Stimulated activated CD4-positive, alpha-beta T cell treated with anti-CD3 and anti-CD28 coated beads, Interleukin-12 subunit alpha, Interleukin-12 subunit beta, amount 100 ng/mL, for 48 hours (primary cell): ENCODE data around the gene PPP1R9A.

Source experiments
- DNase-seq, 3 donors: peaks; one replicate each; pipeline ENCODE4 v3.0.0-alpha.2; 2020; ENCODE audit warnings: low read depth in 2 of 3, low spot score in 1 of 3

The PPP1R9A gene

DNA sequence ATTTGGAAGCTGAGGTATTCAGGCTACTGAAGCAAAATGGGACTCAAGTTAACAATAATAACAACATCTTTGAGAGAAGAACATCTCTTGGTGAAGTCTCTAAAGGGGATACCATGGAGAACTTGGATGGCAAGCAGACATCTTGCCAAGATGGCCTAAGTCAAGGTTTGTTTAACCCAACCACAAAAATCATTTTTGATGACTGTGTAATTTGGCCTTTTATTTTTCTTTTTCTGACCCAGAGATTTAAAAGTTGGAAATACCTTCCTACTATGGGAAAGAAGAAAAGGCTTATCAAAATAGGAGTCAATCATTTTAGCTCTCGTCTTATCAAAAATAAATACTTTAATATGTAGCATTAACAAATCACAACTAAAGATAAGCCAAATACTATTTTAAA lies 344.6 kb downstream of the PPP1R9A start:
- DNase-seq = no peak

DNA sequence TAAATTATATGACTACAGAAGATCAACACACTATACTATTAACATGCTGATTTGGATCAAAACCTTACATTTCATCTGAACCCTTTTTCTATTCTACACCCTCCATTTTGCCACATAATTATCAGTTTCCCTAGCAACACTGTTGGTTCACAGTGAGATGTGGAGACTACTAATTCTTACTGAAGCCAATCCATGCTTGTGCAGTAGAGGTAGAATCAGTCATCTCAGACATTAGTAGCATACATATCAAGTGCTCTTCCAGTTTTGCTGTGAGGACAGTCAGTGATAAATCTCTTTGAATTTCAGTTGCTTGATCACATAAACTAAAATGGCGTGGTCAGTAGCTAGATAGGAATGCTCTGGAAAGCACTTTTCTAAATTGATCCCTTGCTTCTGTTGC lies 346.6 kb downstream of the PPP1R9A start:
- DNase-seq = no peak

DNA sequence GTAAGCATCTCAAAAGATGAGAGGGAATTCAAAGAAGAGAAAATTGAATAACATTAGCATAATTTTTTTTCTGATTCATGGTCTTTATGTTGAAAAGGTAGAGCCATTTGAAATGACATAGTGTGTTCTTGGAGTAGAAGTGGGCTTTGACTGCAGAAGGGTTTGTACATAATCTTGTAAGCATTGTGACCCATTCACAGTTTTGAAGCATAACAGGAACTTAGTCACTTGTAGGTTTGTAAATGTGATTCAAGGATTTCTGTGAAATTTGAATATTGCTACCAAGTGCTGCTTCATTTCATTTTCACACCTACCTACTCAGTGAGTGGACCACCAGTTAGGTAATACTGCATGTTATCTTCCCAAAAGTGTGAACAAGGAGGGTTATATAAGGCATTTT lies 348.3 kb downstream of the PPP1R9A start:
- no peak for DNase-seq

DNA sequence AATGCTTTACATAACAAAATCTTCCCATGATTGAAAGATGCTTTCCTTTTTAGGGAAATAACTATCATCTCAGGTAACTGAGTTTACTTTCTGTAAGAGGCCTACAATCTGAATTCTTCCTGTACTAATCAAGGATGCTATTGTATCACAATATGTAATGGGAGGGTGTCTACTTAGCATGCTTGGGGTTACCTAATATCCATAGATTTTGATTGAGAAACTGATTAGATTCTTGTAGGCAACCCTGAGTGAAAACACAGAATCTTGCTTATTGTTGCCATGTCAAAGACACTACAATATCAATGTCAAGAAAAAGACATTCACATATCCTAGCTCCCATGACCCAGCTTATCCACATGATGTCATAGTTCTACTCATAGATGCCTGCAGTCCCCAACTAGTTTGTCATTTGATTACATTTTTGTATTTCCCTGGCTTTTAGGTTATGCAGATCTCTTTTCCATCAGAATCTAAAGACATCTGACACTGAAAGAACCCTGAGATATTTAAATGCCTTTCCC lies 354.6 kb downstream of the PPP1R9A start:
- no peak for DNase-seq

DNA sequence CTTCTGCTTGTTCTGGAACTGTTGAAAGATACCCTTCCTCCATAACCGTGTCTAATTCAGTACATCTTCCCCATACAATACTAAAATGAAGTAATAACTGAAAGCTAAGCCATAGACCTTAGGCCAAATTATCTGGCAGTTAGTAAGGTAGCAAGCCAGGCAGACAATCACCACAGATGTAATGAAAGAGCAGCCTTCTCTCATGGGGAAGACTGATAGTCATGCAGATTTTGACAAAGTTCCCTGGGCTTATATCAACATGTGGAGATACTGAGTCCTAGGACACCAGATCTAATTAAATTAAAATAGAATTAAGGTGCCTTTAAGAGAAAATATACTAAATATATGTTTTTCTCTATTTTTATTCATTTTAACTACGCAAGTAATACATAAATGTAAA lies 355.5 kb downstream of the PPP1R9A start:
- DNase-seq = no peak

DNA sequence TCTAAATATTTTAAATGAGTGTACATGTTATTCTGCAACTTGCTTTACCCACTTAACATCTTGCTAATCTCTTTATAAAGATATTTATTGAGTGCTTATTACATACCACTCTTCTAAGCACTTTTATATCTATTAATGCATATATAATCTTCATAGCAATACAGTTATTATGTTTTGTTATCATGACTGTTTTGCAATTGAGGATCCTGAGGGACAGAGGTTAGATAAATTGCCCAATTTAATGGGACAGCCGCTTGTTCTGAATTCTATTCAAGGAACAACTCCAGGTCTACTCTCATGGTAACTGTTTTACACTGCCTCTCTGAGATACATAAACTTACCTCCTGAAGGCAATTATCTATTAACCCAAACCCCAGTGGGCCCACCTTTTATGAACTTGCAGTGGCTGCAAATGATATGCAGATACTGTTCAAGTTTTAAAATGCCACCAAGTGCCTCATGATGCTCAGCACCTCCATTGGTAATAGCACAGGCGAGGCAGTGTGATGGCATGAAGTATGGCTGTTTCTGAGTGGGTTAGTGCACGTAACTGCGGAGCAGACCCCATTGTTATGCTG lies 356.5 kb downstream of the PPP1R9A start:
- DNase-seq = no peak

DNA sequence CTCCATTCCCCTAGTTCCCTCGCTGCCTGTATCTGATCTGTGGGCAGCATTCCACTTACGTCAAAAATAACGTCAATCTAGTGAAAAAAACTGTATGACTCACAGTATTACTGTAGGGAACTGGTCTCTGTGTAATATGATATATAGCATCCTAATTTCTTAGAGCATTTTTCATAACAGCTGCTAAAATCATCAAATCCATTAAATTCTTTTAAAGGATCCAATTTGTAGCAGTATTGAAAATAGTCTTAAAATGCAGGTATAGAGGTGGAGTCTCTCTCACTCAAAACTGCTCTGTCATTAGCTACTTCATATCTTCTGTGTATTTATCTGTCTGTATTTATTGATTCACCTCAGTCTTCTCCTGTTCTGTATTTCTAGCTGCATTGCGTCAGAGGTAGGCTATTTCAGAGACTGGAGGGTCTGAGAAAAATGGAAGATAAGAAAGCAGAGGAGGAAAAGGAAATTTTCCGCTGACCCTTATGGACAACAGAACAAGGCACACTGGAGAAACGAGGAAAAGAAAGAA lies 357.0 kb downstream of the PPP1R9A start:
- DNase-seq = no peak

DNA sequence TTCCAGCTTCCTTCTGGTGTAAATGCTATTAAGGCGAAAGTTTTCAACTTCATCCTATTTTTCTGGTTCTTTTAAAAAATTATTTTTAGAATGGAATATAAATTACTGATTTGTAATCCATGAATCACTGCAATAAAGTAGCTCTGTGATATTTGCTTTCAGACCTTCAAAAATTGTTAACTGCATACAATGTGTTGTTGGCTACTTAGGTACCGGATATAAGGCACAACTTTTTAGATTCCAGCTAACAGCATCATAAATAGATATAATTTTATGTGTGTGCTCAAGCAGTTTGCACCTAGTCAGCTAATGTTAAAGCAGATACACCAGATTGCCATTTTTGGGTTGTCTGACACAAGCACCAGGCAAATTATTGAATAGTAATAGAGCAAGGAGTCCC lies 358.2 kb downstream of the PPP1R9A start:
- no peak for DNase-seq

DNA sequence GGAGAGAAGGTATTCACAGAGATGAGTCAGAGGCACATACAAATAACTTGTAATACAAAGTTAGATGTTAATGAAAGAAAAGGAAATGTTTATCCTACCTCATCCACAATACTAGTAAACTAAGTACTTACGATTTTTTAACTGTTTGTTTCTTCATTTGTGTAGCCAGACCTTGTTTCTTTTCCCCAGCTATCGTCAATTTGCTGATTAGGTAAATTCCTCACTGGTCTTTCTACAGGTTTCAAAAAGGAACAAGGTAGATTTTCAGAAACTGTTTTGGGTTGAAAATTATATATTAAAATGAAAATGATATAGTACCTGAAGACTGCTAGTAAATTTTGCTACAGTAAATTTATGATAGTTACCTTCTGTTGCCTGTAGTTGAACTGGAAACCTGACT lies 360.4 kb downstream of the PPP1R9A start:
- no peak for DNase-seq

DNA sequence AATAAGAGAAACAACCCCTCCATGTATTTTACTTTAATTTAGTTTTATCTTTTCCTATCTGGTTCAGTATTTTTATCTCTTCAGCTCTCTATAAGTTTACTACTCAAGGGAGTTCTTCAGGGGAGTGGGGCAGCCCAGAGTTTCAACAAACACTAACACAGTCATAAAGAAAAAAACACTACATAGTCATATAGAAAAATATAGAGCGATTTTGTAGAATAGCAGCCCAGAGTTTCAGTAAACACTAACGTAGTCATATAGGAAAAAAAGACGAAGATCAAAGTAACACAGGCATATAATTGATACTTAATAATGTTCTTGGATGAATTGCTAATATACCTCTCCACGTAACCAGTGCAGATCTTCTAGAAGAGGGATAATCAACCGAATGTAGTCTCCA lies 362.2 kb downstream of the PPP1R9A start:
- DNase-seq = no peak

DNA sequence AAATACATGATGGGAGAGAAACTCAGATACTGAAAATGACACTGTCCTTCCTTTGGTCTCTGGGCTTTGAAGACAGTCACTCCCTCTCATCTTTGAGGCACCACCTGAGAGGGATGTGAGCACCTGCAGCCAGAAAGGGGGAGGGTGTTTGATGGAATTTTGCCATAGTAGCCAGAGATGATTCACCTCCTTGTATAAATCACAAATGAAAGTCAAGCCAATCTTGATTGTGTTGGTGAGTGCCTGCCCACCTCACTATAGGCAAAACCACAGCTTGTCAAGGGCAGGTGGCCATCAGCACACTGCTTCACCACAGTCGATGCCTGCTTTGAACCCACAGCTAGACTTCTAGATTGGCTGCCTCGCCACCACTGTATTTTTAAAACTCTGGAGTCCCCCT lies 368.7 kb downstream of the PPP1R9A start:
- no peak for DNase-seq

DNA sequence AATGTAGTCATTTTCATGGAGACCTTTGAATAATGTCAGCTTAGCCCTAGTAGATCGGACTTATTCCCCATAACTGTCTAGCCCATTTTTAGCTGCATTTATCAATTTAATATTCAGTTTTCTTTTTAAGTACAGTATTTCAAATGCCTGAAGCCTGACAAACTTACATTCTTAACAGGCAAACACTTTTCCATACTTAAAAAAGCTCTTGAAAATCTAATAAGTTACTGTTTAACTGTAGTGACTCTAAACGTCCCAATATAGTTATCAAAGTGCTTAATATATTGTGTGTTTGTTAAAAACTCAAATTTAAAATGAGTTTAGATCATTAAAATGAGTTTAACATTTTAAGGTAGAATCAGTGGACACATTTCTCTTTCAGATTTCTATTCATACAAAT lies 372.0 kb downstream of the PPP1R9A start:
- no peak for DNase-seq

DNA sequence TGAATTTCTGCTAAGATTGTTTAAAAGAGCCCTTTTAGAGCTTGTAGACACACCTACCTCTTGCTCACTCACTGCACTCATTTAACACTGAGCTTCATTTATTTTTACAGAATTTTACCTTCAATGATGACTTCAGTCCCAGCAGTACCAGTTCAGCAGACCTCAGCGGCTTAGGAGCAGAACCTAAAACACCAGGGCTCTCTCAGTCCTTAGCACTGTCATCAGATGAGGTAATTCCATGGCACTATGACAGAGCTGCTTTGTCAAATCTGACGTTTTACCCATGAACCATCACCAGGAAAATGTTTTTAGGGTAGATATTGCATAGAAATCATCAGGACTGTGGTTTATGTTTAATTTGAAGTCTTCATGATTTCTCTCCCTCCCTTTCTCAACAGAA lies 378.7 kb downstream of the PPP1R9A start:
- no peak for DNase-seq

DNA sequence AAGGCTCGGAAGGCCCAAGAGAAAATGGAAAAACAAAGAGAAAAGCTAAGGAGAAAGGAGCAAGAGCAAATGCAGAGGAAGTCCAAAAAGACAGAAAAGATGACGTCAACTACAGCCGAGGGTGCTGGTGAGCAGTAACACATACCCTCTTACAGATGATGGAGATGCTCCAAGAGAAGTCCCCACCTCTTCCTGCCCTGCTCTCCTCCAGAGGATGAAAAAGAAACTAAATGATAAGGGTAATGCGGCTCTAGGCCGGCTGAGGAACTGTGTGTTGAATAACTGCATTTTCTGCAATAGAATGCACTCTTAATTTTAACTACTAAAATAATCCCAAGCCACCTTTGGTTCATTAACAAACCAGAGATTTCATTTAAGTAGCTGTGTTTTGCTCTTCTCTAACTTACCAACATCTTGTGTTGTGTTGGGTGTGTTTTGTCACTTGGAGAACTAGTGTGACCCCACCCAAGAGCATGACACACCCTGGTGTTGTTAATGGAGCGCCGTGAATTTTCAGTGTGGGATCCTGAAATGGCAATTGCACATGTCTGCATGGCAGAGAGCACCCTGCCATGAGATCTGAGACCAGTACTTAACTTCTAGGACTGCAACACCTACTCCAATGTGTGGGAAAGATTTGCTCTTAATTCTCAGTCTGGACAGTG lies 382.9 kb downstream of the PPP1R9A start:
- no peak for DNase-seq

DNA sequence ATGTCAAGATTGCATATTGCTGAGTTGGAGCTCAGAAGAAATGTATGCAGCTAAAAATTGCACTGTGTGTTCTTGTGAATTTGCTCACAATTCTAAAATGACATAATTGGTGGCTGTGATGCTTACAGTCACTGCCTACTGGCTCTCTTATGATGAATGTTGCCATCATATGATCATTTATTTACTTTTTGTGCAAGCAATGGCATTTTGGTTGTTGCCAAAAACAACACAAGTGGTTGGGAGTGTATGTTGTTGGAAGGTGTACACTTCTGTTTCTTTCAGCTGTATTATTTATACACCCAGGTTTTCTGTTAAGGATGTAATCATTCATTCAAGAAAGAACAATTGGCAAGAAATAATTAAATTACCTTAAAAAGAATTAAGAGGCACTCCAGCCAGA lies 388.0 kb downstream of the PPP1R9A start:
- no peak for DNase-seq

DNA sequence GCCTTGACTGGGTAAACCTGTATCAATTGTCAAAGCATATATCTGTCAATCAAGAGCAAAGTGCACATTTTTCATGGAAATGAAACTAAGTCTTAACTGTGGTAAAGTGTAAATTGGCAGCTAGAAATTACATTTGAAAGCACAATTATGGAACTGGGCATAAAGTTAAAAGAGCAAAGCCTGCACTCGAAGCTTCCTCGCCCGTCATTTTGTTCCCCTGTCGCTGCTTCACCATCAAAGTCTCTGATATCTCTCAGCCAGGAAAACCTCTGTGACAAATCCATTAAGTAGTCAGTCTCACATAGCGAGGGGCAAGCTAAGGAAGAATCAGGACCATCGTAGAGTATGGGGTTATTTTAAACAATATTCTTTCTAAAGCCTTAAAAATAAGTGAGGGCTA lies 389.1 kb downstream of the PPP1R9A start:
- no peak for DNase-seq

DNA sequence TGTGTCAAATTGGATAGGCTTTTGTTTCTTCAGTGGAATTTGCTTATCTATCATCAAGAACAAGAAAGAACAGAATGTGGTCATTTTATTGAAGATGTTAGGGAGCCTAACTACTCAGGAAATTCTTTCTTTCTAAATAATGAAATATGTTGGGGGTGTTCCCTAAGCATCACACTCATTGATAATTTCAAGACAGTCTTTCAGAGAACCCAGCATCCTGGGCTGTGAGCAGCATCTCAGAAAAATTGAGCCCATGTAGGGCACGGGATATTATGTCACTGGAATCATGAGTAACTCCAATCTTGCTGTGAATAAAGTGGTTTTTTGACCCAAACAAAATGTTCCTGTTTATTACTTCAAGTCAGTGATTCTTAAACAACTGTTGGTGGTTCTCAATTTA lies 389.6 kb downstream of the PPP1R9A start:
- DNase-seq = no peak

DNA sequence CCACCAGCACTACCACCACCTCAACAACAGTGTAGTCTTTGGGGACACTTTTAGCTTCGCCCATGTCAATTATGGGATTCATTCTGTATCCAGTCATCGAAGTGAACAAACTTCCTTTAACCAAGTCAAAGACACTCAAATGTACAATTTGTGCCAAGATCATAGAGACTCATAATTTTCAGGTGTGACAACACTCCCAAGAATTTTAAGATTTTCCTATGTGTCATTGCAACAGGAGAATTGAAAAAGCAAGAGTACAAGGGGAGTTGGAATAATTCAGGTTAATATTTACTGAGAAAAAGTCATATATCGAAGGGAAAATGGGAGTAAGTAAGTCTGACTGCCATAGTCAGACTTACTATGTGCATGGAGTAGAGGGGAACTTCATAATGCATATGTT lies 390.7 kb downstream of the PPP1R9A start:
- no peak for DNase-seq

DNA sequence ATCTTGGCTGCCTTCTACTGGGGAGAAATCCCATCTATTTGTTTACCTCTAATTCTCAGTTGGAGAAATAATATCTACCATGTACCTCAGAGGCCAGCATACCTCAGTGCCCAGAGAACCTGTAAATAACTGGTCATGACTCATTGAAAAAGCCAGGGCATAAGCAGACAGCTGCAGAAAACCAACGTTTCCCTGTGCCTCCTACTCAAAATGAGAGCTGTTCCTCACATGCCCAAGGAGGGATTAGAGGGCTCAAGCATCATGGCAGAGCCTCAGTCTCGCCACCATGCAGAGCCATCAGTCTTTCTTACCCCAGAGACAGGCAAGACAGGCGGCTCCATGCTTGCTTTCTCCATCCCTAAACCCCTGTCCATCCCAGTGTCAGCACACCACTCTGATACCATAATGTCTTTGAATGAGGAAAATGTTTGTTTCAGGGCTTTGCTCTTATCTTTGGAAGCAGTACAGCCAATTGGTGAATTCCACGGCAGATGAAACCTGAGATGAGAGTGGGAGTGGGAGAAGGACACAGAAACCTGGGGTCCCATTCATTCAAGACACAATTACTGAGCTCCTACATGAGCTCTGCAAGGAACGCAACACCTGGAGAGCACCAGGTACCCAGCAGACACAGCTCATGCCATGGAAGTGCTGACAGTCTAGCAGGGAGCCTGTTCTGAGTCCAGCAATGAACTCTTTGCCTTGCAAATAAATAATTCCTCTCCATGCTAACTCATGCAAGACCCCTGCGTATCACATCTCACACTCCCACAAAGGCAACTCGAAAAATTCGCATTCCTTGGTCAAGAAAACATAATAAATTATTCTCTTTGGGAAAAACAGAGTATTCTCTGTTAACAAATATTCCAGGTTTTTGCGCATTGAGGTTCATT lies 395.9 kb downstream of the PPP1R9A start:
- no peak for DNase-seq

DNA sequence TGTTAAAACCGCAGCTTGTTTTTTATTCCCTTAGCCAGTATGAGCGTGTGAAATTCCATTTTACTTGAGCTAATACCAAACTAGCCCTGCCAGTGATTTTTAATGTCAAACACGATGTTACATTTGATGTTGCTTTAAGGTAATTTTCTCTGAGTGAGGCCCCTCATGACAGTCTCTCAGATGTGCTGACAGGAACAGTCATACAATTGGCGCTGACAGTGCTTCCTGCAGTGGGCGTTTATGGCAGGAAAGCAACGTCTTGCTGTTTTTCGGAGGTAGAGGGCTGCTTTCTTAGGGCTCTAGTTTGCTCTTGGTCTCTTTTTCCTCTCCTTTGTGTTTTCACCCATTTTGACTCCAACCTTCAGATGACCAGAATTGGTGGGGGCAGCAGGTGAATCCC lies 397.6 kb downstream of the PPP1R9A start:
- no peak for DNase-seq

DNA sequence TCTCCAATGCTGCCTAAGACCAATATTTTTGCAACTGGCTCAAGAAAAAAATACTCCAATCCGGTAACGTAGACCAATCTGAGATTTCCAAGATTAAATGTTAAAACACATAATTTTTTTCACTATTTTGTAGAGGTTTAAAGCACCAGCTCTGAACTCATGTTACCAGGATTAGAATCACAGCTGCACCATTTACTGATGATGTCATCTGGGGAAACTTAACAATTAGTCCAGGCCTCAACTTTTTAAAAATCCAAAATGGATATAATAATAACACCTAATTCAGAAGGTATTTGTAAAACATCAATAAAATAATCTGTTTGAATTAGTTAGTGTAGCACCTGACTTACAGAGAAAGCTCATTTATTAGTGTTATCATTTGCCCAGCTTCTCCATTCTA lies 402.6 kb downstream of the PPP1R9A start:
- no peak for DNase-seq

DNA sequence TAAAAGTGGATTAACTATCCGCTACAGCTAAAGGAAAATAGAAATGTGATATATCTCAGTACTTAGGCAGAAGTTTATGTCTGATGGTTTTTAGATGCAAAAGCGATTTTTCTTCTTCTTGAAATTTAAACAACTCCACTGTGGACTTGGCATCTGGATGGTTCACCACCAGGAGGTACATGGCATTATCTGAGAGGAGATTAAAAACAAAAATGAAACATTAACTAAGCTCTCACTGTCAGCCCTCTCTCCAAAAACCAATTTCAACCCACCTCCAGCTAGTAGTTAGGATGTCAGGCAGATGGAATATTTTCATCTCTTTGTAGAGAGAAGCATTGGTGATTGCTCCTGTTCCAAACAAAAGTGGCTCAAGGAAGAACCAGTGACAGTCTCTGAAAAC lies 404.0 kb downstream of the PPP1R9A start:
- no peak for DNase-seq
